ENCODE data around the gene ANKMY1.

The ANKMY1 gene

GRCh38 chr2:240579071-240579762, 21.4 kb upstream of the ANKMY1 start:
- DNase-seq: no peak

GRCh38 chr2:240578488-240578887, 20.7 kb upstream of the ANKMY1 start:
- no peak for DNase-seq

GRCh38 chr2:240578110-240578450, 20.3 kb upstream of the ANKMY1 start:
- no peak for DNase-seq

GRCh38 chr2:240577281-240578109, 19.7 kb upstream of the ANKMY1 start:
- DNase-seq: no peak

GRCh38 chr2:240576436-240577205, 18.8 kb upstream of the ANKMY1 start:
- DNase-seq: no peak

GRCh38 chr2:240576036-240576435, 18.2 kb upstream of the ANKMY1 start:
- no peak for DNase-seq

GRCh38 chr2:240575101-240575965, 17.5 kb upstream of the ANKMY1 start:
- no peak for DNase-seq

- no peak for DNase-seq
These were observed 16.8 kb upstream of the ANKMY1 start for GRCh38 chr2:240574386-240575100.

GRCh38 chr2:240573516-240574385, 16.0 kb upstream of the ANKMY1 start:
- DNase-seq: no peak

GRCh38 chr2:240573071-240573515, 15.3 kb upstream of the ANKMY1 start:
- no peak for DNase-seq

- no peak for DNase-seq
These were observed 14.6 kb upstream of the ANKMY1 start for GRCh38 chr2:240572141-240573031.

- DNase-seq: no peak
These were observed 13.7 kb upstream of the ANKMY1 start for GRCh38 chr2:240571314-240571973.

- DNase-seq: no peak
These were observed 12.9 kb upstream of the ANKMY1 start for GRCh38 chr2:240570531-240571313.

- no peak for DNase-seq
These were observed 12.3 kb upstream of the ANKMY1 start for GRCh38 chr2:240569998-240570530.

- no peak for DNase-seq
These were observed 11.8 kb upstream of the ANKMY1 start for GRCh38 chr2:240569523-240569997.

GRCh38 chr2:240568678-240569522, 11.1 kb upstream of the ANKMY1 start:
- DNase-seq: peak; percentile 58

All from NCI-H226 (cell line).